ENCODE results near the gene APBB2. TPM values are rescaled to one million over a fixed set of nuclear protein-coding genes. Genes with fewer than 3 reads are reported as not detected.

APBB2 gene
- polyA plus RNA-seq, 3 donors, result 0.15 to 0.33 TPM; not detected in 1

GRCh38 chr4:41026971-41027370, 187.4 kb downstream of the APBB2 start:
- intact Hi-C loops (cut with micrococcal nuclease), result no loop called here
- H3K4me3 ChIP-seq (replicated peaks in 1 of 3; ENCODE audit: low read depth in 2 of 3, low read length in 3 of 3), result no peak overlapping the region
- peaks cover 40 to 66% (median 44%) of the 10 kb centered on the region in 7 donors for H3K9me3 Mint-ChIP-seq
- no CpG with 5 or more reads among the region's 1 CpG for WGBS (ENCODE audit: insufficient coverage)
- DNase-seq, result no peak
- H4K20me1 ChIP-seq (ENCODE audit: insufficient read depth, low read length), result no peaks in the 10 kb centered on the region
- no peaks in the 10 kb centered on the region for H3K79me2 ChIP-seq (ENCODE audit: insufficient read depth, low read length)
- peaks cover 0 to 6% of the 10 kb centered on the region in 2 donors for H3K36me3 Mint-ChIP-seq
- H2AFZ ChIP-seq (ENCODE audit: insufficient read depth, low read depth, low read length, poor library complexity, severe bottlenecking), result no peak overlapping the region
- H3K4me3 Mint-ChIP-seq, result no peak overlapping the region
- H3K4me1 Mint-ChIP-seq, result no peaks in the 10 kb centered on the region
- H3K27me3 Mint-ChIP-seq (ENCODE audit: low read depth in 3 of 3), result peaks cover 0 to 3% (median 0%) of the 10 kb centered on the region in 3 donors
- no peaks in the 10 kb centered on the region for H3K36me3 ChIP-seq (replicated peaks in 1 of 2; ENCODE audit: control insufficient read depth in 1 of 2, insufficient read depth in 2 of 2, low read length in 2 of 2)
- no peak for TF ChIP-seq CTCF (IDR thresholded peaks at IDR 0.05)
- H3K27ac Mint-ChIP-seq, result peak overlapping the region in 1 of 7 donors; percentile 26
- no peaks in the 10 kb centered on the region for H3K27me3 ChIP-seq (ENCODE audit: control insufficient read depth in 2 of 2, insufficient read depth in 2 of 2, low read length in 2 of 2)
- H3K27ac ChIP-seq (ENCODE audit: low read depth in 1 of 2, low read length in 2 of 2), result no peak overlapping the region
- no peak overlapping the region for H3K9ac ChIP-seq (ENCODE audit: insufficient read depth, low read length, poor library complexity, severe bottlenecking)
- H3K4me2 ChIP-seq (replicated peaks; ENCODE audit: extremely low read depth, low read length, poor library complexity, severe bottlenecking), result no peak overlapping the region
- no peaks in the 10 kb centered on the region for H3K4me1 ChIP-seq (ENCODE audit: control insufficient read depth in 1 of 2, insufficient read depth in 2 of 2, low read length in 2 of 2)
- H3K9me3 ChIP-seq (replicated peaks in 1 of 2; ENCODE audit: control insufficient read depth in 1 of 2, insufficient read depth in 1 of 2, low read length in 2 of 2), result peaks cover 39 to 40% of the 10 kb centered on the region in 2 donors

- Histone ChIP-seq H3K79me2 (ENCODE audit: insufficient read depth, low read length) (no peaks in the 10 kb centered on the region), H4K20me1 (ENCODE audit: insufficient read depth, low read length) (no peaks in the 10 kb centered on the region), H3K9ac (ENCODE audit: insufficient read depth, low read length, poor library complexity, severe bottlenecking) (no peak overlapping the region), H2AFZ (ENCODE audit: insufficient read depth, low read depth, low read length, poor library complexity, severe bottlenecking) (no peak overlapping the region), H3K27me3 (ENCODE audit: control insufficient read depth in 2 of 2, insufficient read depth in 2 of 2, low read length in 2 of 2) (no peaks in the 10 kb centered on the region), H3K27ac (ENCODE audit: low read depth in 1 of 2, low read length in 2 of 2) (no peak overlapping the region), H3K4me2 (replicated peaks; ENCODE audit: extremely low read depth, low read length, poor library complexity, severe bottlenecking) (no peak overlapping the region), H3K36me3 (replicated peaks in 1 of 2; ENCODE audit: control insufficient read depth in 1 of 2, insufficient read depth in 2 of 2, low read length in 2 of 2) (no peaks in the 10 kb centered on the region), H3K4me3 (replicated peaks in 1 of 3; ENCODE audit: low read depth in 2 of 3, low read length in 3 of 3) (no peak overlapping the region), H3K9me3 (replicated peaks in 1 of 2; ENCODE audit: control insufficient read depth in 1 of 2, insufficient read depth in 1 of 2, low read length in 2 of 2) (peaks cover 45 to 49% of the 10 kb centered on the region in 2 donors), H3K4me1 (ENCODE audit: control insufficient read depth in 1 of 2, insufficient read depth in 2 of 2, low read length in 2 of 2) (no peaks in the 10 kb centered on the region)
- no peak overlapping the region for H3K27ac Mint-ChIP-seq
- no CpG with 5 or more reads among the region's 2 CpGs for WGBS (ENCODE audit: insufficient coverage)
- H3K36me3 Mint-ChIP-seq, result peaks cover 0 to 6% of the 10 kb centered on the region in 2 donors
- peaks cover 46 to 75% (median 51%) of the 10 kb centered on the region in 7 donors for H3K9me3 Mint-ChIP-seq
- DNase-seq, result no peak
- TF ChIP-seq CTCF (IDR thresholded peaks at IDR 0.05), result no peak
- H3K4me3 Mint-ChIP-seq, result no peak overlapping the region
- peaks cover 0 to 3% (median 0%) of the 10 kb centered on the region in 3 donors for H3K27me3 Mint-ChIP-seq (ENCODE audit: low read depth in 3 of 3)
- intact Hi-C loops (cut with micrococcal nuclease), result no loop called here
- peaks cover 2% of the 10 kb centered on the region for H3K4me1 Mint-ChIP-seq
These were observed 188.5 kb downstream of the APBB2 start for GRCh38 chr4:41025824-41026223.
